ENCODE results near the gene CYB5R4.

- TF ChIP-seq CTCF (IDR thresholded peaks at IDR 0.05; ENCODE audit: low read depth, low read length): no peak
- no peak for TF ChIP-seq EZH2phosphoT487 (IDR thresholded peaks at IDR 0.05; ENCODE audit: low read depth)
These were observed 6.1 kb upstream of the CYB5R4 start, which contains the start of gene RIPPLY2 for GRCh38 chr6:83853178-83854000.
